Mesothelial cell of epicardium (in vitro differentiated cells): Measurements from ENCODE around the gene COL19A1. TPM values are rescaled to one million over a fixed set of nuclear protein-coding genes. Genes with fewer than 3 reads are reported as not detected.
"Not testable (repeated sequence)": the region's sequence is repeated elsewhere in the genome, so short reads cannot be mapped to it uniquely, and the experiment has no call there.

Experiments used
- DNase-seq, 2 experiments: peaks; one replicate each; pipeline ENCODE4 v3.0.0; 2021; ENCODE audit warnings: low spot score in 2 of 2; ENCODE audit not compliant: unreplicated experiment in 2 of 2
- H3K27ac Mint-ChIP-seq: 2 replicates; pipeline ENCODE4 v1.8.0; 2021; ENCODE audit warnings: mixed read lengths
- H3K27me3 Mint-ChIP-seq: 2 replicates; pipeline ENCODE4 v1.8.0; 2021; ENCODE audit warnings: low read depth, mixed read lengths
- H3K36me3 Mint-ChIP-seq: 2 replicates; pipeline ENCODE4 v1.8.0; 2021; ENCODE audit warnings: mixed read lengths
- H3K4me1 Mint-ChIP-seq: 2 replicates; pipeline ENCODE4 v1.8.0; 2021; ENCODE audit warnings: mixed read lengths
- H3K4me3 Mint-ChIP-seq: 2 replicates; pipeline ENCODE4 v1.8.0; 2021; ENCODE audit warnings: mild to moderate bottlenecking, moderate library complexity, mixed read lengths
- H3K9me3 Mint-ChIP-seq: 2 replicates; pipeline ENCODE4 v1.8.0; 2021; ENCODE audit warnings: mixed read lengths
- total RNA-seq: library from RNA; stranded (reverse); gene quantifications from 3 replicates; pipeline ENCODE4 v1.2.1, GENCODE V29; 2021
- TF ChIP-seq, protein P1 (sequence below): fragments of 200-600 bp; sonication (generic); IDR thresholded peaks from one replicate; pipeline ENCODE4 v1.5.0; 2021; ENCODE audit warnings: antibody characterized with exemption; ENCODE audit not compliant: unreplicated experiment

The COL19A1 gene
- total RNA-seq, 1 donor from 2014 or later, result 0.25 TPM

DNA sequence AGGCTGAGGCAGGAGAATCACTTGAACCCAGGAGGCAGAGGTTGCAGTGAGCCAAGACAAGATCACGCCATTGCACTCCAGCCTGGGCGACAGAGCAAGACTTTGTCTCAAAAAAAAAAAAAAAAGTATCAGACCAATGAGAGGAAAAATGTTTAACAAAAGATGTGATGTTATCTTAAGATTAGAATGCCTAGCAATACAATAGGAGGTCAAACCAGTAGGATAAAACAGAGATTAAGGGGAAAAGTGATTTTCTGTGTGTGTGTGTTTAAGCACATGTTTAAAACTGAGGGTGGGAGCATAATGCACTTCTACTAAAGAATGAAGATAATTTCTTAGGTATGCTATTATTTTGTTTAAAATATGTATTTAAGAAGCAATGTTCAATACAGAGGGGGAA is 17.9 kb downstream of the COL19A1 start:
- Mint-ChIP-seq H3K4me3 (no peak overlapping the region), H3K27ac (no peak overlapping the region), H3K9me3 (peaks cover 14% of the 10 kb centered on the region), H3K27me3 (no peaks in the 10 kb centered on the region), H3K4me1 (peaks cover 4% of the 10 kb centered on the region), H3K36me3 (no peaks in the 10 kb centered on the region)
- TF ChIP-seq, protein P1, sequence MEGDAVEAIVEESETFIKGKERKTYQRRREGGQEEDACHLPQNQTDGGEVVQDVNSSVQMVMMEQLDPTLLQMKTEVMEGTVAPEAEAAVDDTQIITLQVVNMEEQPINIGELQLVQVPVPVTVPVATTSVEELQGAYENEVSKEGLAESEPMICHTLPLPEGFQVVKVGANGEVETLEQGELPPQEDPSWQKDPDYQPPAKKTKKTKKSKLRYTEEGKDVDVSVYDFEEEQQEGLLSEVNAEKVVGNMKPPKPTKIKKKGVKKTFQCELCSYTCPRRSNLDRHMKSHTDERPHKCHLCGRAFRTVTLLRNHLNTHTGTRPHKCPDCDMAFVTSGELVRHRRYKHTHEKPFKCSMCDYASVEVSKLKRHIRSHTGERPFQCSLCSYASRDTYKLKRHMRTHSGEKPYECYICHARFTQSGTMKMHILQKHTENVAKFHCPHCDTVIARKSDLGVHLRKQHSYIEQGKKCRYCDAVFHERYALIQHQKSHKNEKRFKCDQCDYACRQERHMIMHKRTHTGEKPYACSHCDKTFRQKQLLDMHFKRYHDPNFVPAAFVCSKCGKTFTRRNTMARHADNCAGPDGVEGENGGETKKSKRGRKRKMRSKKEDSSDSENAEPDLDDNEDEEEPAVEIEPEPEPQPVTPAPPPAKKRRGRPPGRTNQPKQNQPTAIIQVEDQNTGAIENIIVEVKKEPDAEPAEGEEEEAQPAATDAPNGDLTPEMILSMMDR, result no peak
- no peak for DNase-seq

DNA sequence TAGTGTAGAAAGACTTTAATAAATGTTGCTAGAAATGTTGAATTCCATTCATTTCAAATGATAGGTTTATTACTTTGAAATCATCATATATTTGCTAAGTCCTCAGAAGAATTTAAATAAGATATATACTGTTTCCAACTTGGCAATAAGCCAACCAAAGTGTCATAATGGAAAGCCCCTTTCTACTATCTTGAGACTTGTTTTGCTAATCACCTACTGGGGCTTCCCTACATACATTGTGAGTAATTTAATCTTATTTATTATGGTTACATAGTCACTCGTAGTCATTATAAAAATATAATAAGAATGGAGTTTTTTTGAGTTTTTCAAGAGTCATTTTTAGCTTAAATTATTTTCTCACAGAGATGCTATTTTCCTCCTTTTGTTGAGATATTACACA is 20.7 kb downstream of the COL19A1 start:
- H3K27ac Mint-ChIP-seq, result no peak overlapping the region

DNA sequence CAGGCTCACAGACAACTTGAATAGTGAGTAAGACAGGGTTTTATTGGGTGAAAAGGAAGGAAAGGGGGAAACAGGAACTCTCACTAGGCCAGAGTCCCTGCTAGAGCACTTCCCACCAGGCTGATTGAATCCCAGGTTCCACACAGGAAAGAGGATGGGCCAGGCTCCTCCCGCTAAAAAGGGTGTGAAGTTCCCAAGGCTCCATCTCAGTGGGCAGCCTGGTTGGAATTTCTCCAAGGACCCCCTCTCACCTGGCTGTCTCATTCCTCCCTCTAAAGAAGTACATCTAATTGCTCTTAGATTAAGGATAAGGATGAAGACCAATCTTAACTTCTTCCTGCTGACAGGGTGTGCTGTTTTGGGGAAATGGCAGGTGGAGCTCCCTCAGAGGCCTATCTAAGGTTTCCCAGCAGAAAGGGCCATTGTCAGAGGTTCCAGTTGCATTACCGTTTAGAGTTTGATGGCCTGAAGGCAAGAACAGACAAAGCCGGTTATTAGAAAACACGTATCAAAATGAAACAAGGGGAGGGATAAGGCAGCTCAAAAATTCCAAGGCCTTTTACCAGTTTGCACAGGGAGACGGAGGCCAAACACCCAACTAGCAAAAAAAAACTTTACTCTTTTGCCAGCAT is 21.5 kb downstream of the COL19A1 start:
- H3K4me1 Mint-ChIP-seq, result peaks cover 6% of the 10 kb centered on the region

More for the DNA sequence above, 20.7 kb downstream of the COL19A1 start:
- TF ChIP-seq, protein P1, result no peak
- Mint-ChIP-seq H3K9me3 (peaks cover 24% of the 10 kb centered on the region), H3K27me3 (no peaks in the 10 kb centered on the region), H3K4me1 (peaks cover 4% of the 10 kb centered on the region), H3K36me3 (no peaks in the 10 kb centered on the region), H3K4me3 (no peak overlapping the region)
- DNase-seq, result no peak

DNA sequence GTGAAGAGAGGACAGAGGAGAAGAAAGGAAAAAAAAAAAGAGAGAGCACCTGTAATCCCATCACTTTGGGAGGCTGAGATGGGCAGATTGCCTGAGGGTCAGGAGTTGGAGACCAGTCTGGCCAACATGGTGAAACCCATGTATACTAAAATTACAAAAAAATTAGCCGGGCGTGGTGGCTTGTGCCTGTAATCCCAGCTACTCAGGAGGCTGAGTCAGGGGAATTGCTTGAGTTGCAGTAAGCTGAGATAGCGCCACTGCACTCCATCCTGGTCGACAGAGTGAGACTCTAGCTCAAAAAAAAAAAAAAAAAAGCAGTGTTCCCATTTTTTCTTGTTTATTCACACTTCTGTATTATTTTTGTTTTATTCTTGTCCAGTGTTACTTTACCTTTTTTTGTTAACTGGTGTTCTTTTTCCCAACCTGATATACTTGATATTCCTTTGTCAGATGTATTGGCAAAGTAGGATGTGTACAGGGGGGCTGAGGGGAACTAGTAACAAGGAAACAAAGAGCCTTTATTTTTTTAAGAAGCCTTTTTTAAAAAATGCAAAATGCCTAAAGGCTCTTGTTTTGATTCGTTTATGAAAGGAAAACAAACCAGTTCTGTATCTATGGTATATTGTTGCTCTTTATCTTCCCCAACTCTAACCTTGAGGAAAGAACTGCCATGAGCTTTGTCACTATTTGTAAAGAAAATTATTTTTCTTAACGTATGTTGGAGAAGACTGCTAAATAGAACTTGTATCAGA is 22.3 kb downstream of the COL19A1 start:
- DNase-seq, result no peak
- TF ChIP-seq, protein P1, result no peak
- Mint-ChIP-seq H3K9me3 (peaks cover 24% of the 10 kb centered on the region), H3K36me3 (no peaks in the 10 kb centered on the region), H3K27ac (no peak overlapping the region), H3K4me1 (peaks cover 10% of the 10 kb centered on the region), H3K4me3 (no peak overlapping the region), H3K27me3 (no peaks in the 10 kb centered on the region)

More for the DNA sequence above, 21.5 kb downstream of the COL19A1 start:
- no peak for DNase-seq
- no peak overlapping the region for H3K4me3 Mint-ChIP-seq
- H3K9me3 Mint-ChIP-seq, result peaks cover 24% of the 10 kb centered on the region
- TF ChIP-seq, protein P1, result no peak
- no peak overlapping the region for H3K27ac Mint-ChIP-seq
- no peaks in the 10 kb centered on the region for H3K36me3 Mint-ChIP-seq
- no peaks in the 10 kb centered on the region for H3K27me3 Mint-ChIP-seq

DNA sequence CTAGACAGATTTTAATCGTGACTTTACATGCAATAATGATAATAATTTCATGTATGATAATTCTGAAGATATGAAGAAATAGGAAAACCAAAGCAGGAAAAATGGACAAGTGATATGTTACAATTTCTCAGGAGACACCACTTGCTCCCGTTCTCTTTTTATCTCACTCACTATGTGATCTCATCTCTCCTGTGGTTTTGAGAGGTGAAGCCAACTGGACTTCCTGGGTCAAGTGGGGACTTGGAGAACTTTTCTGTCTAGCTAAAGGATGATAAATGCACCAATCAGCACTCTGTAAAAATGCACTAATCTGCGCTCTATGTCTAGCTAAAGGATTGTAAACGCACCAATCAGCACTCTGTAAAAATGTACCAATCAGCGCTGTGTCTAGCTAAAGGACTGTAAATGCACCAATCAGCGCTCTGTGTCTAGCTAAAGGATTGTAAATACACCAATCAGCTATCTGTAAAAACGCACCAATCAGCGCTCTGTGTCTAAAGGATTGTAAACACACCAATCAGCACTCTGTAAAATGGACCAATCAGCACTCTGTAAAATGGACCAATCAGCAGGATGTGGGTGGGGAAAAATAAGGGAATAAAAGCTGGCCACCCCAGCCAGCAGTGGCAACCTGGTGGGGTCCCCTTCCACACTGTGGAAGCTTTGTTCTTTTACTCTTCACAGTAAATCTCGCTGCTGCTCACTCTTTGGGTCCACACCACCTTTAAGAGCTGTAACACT is 23.0 kb downstream of the COL19A1 start:
- H3K27me3 Mint-ChIP-seq, H3K36me3 Mint-ChIP-seq, H3K27ac Mint-ChIP-seq, H3K4me3 Mint-ChIP-seq, DNase-seq: not testable (repeated sequence)
- Mint-ChIP-seq H3K9me3 (peaks cover 24% of the 10 kb centered on the region), H3K4me1 (peaks cover 17% of the 10 kb centered on the region)

DNA sequence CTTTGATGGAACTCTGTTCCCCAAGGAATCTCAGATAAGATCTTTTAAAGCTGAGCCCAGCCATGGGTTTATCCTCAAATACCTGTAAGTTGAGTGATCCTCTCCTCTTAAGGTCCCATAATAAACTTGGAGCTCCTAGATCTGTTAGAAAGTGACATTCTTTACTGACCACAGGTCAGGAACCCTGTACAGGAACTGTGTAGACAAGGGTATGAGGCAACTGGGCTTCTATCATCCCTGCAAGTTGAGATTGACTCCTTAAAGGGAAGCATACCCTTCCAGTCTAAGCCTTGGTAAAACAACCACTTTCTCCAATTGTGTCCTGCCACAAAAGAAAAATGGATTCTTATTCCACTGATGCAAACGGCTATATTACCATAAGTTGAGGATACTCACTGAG is 26.2 kb downstream of the COL19A1 start:
- H3K9me3 Mint-ChIP-seq, result peaks cover 18% of the 10 kb centered on the region
- not testable (repeated sequence) for H3K27ac Mint-ChIP-seq, H3K27me3 Mint-ChIP-seq, DNase-seq, H3K36me3 Mint-ChIP-seq, H3K4me3 Mint-ChIP-seq
- H3K4me1 Mint-ChIP-seq, result peaks cover 23% of the 10 kb centered on the region

DNA sequence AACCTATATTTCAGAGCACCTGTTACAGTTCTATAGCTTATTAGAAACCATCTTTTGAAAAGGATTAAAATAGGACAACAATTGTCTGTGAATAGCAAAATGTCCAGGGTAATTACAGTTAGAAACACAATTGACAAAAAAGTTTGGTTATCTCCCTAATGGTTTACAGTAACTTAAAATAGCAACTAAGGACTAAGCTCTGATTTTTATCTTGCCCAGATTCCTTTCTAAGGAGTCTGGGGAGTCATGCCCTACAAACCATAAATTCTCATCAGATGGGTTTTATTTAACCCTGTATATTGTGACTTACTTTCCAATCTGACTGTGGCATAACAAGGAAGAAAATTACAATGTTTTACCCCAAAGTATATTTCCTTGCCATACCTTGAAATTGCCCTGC is 26.9 kb downstream of the COL19A1 start:
- H3K27ac Mint-ChIP-seq, result peak overlapping the region; percentile 21
- H3K36me3 Mint-ChIP-seq, H3K4me3 Mint-ChIP-seq: not testable (repeated sequence)

More for the DNA sequence above, 26.9 kb downstream of the COL19A1 start:
- Mint-ChIP-seq H3K4me1 (peaks cover 23% of the 10 kb centered on the region), H3K9me3 (peaks cover 13% of the 10 kb centered on the region)
- DNase-seq, H3K27me3 Mint-ChIP-seq: not testable (repeated sequence)
